ENCODE measurements around the gene LAMTOR1.

DNA sequence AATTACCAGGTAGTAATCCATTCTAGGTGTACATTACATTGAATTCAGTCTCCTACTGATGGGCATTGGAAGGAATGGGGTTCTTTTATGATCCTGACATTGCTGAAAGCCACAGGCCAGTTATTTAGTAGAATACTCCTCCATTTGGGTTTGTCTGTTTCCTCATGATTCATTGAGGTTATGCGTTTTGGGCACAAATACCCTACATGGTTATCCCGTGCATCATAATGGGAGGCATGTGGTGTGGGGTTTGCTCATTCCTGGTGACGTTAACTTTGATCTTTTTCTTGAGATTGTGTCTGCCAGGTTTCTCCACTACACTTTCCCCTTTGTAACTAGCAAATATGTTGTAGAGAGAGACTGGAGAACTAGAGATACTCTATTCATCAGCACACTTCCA is 38.0 kb upstream of the LAMTOR1 start:
- TF ChIP-seq EZH2 (IDR thresholded peaks at IDR 0.05; ENCODE audit: borderline replicate concordance, insufficient read depth, low read depth, low read length, poor library complexity, severe bottlenecking) = no peak
- TF ChIP-seq CTCF (IDR thresholded peaks at IDR 0.05) = no peak

Data from B cell (primary cell).